ENCODE data around the gene TSEN54. TPM values are rescaled to one million over a fixed set of nuclear protein-coding genes. Genes with fewer than 3 reads are reported as not detected.

TSEN54 gene
- total RNA-seq, 1 donor from 2014 or later, result 23.3 TPM

DNA sequence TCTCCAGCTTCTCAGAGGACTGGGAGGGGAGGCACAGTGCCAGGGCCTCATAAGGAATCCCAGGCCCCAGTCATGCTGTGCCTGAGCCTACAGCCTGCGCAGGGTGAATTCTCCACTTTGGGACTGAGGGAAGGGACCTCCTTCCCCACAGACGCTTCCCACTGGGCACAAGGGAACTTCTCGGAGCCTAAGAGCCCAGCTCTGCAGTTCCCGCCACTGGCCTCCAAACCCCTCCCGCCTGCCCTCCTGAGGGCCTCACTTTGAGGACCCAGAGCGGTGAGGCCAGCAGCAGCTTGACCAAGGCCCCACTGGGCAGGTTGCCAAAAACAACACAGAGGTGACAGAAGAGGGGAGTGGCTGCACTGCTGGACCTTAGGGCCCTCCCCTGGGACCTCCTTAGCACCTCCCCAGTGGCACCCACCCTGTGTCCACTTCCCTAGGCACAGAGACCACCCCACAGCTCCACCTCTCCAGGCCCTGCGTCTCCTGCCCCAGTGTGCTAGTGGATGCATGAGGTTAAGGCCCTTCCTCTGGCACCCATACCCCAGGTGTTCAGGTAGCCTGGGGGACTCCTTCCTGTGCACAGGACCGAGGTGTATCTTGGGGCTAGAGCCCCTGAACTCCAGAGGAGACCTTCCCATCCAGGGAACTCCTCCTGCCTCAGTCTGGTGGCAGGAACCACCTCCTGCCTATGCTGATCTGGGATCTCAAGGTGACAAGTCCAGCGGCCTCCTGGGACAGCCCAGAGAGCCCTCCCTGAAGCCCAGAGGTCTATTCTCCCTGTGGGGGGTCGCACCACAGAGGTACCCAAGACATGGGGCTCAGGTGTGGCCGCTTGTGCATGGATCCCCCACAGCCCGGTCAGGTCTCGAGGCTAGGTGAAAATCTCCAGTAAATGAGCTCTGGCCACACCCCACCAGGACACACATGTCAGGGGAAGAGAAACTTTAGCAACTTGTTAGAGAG, 4.4 kb upstream of the TSEN54 start:
- H3K4me1 Mint-ChIP-seq (ENCODE audit: unreplicated experiment), result peaks cover 40% of the 10 kb centered on the region
- H3K27ac Mint-ChIP-seq (ENCODE audit: unreplicated experiment), result no peak overlapping the region

DNA sequence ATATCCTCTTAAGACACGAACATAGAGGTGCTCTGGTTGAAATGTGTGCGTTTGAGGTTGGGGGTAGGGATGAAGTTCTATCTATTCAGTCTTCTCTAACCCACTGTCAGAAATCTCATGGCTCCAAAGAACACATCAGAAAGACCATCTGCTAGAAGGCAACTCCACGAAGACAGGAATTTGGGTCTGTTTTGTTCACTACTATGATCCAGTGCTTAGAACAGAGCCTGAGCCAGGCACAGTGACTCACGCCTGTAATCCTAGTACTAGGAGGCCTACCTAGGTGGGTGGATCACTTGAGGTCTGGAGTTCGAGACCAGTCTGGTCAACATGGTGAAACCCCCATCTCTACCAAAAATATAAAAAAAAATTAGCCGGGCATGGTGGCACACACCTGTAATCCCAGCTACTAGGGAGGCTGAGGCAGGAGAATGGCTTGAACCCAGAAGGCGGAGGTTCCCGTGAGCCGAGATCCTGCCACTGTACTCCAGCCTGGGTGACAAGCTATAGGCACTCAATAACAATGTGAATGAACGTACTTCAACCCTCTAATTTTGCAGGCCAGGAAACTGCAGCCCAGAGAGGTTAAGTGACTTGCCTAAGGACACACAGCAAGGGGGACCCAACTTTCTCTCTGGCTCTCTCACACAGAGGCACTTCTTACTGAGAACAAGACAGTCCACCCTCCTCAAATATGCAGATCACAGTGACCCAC, 3.2 kb upstream of the TSEN54 start:
- Mint-ChIP-seq H3K27me3 (ENCODE audit: unreplicated experiment) (no peaks in the 10 kb centered on the region), H3K9me3 (ENCODE audit: unreplicated experiment) (no peaks in the 10 kb centered on the region), H3K4me1 (ENCODE audit: unreplicated experiment) (peaks cover 50% of the 10 kb centered on the region), H3K36me3 (ENCODE audit: unreplicated experiment) (peaks cover 9% of the 10 kb centered on the region), H3K4me3 (ENCODE audit: unreplicated experiment) (peak overlapping the region; percentile 47), H3K27ac (ENCODE audit: unreplicated experiment) (no peak overlapping the region)
- TF ChIP-seq, protein P1, sequence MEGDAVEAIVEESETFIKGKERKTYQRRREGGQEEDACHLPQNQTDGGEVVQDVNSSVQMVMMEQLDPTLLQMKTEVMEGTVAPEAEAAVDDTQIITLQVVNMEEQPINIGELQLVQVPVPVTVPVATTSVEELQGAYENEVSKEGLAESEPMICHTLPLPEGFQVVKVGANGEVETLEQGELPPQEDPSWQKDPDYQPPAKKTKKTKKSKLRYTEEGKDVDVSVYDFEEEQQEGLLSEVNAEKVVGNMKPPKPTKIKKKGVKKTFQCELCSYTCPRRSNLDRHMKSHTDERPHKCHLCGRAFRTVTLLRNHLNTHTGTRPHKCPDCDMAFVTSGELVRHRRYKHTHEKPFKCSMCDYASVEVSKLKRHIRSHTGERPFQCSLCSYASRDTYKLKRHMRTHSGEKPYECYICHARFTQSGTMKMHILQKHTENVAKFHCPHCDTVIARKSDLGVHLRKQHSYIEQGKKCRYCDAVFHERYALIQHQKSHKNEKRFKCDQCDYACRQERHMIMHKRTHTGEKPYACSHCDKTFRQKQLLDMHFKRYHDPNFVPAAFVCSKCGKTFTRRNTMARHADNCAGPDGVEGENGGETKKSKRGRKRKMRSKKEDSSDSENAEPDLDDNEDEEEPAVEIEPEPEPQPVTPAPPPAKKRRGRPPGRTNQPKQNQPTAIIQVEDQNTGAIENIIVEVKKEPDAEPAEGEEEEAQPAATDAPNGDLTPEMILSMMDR (IDR thresholded peaks at IDR 0.05), result no peak
- DNase-seq (ENCODE audit: extremely low spot score, unreplicated experiment), result no peak

More for the DNA sequence above, 4.4 kb upstream of the TSEN54 start:
- peaks cover 9% of the 10 kb centered on the region for H3K36me3 Mint-ChIP-seq (ENCODE audit: unreplicated experiment)
- TF ChIP-seq, protein P1 (IDR thresholded peaks at IDR 0.05), result no peak
- H3K27me3 Mint-ChIP-seq (ENCODE audit: unreplicated experiment), result no peaks in the 10 kb centered on the region
- DNase-seq (ENCODE audit: extremely low spot score, unreplicated experiment), result no peak
- no peak overlapping the region for H3K4me3 Mint-ChIP-seq (ENCODE audit: unreplicated experiment)
- no peaks in the 10 kb centered on the region for H3K9me3 Mint-ChIP-seq (ENCODE audit: unreplicated experiment)

GRCh38 chr17:75513641-75514000, 2.7 kb upstream of the TSEN54 start:
- H3K9me3 Mint-ChIP-seq (ENCODE audit: unreplicated experiment), result no peaks in the 10 kb centered on the region
- H3K4me1 Mint-ChIP-seq (ENCODE audit: unreplicated experiment), result peaks cover 48% of the 10 kb centered on the region
- H3K36me3 Mint-ChIP-seq (ENCODE audit: unreplicated experiment), result peaks cover 13% of the 10 kb centered on the region
- H3K27me3 Mint-ChIP-seq (ENCODE audit: unreplicated experiment), result no peaks in the 10 kb centered on the region
- no peak for DNase-seq (ENCODE audit: extremely low spot score, unreplicated experiment)
- H3K4me3 Mint-ChIP-seq (ENCODE audit: unreplicated experiment), result peak overlapping the region; percentile 81
- TF ChIP-seq, protein P1 (IDR thresholded peaks at IDR 0.05), result no peak
- peak overlapping the region; percentile 38 for H3K27ac Mint-ChIP-seq (ENCODE audit: unreplicated experiment)

GRCh38 chr17:75514299-75514918, 1.9 kb upstream of the TSEN54 start:
- peaks cover 12% of the 10 kb centered on the region for H3K36me3 Mint-ChIP-seq (ENCODE audit: unreplicated experiment)
- TF ChIP-seq, protein P1 (IDR thresholded peaks at IDR 0.05), result no peak
- H3K4me1 Mint-ChIP-seq (ENCODE audit: unreplicated experiment), result peaks cover 41% of the 10 kb centered on the region
- no peaks in the 10 kb centered on the region for H3K27me3 Mint-ChIP-seq (ENCODE audit: unreplicated experiment)
- peak overlapping the region; percentile 41 for H3K27ac Mint-ChIP-seq (ENCODE audit: unreplicated experiment)
- no peaks in the 10 kb centered on the region for H3K9me3 Mint-ChIP-seq (ENCODE audit: unreplicated experiment)
- no peak for DNase-seq (ENCODE audit: extremely low spot score, unreplicated experiment)
- peak overlapping the region; percentile 81 for H3K4me3 Mint-ChIP-seq (ENCODE audit: unreplicated experiment)

Measured in osteocyte (in vitro differentiated cells).